Coronary artery (tissue), 2 donors: ENCODE data around the gene ZCCHC2.

Experiments used
- DNase-seq: peaks from one replicate; pipeline ENCODE4 v3.0.0-alpha.2; 2017; ENCODE audit warnings: low spot score
- H3K27ac ChIP-seq, 2 donors: fragments of 200-600 bp; sonication (generic); one replicate each; pipeline ENCODE4 v1.5.1; 2016 to 2019
- H3K4me3 ChIP-seq: fragments of 200-600 bp; sonication (generic); 2 replicates; pipeline ENCODE4 v1.5.1; 2016; ENCODE audit warnings: mild to moderate bottlenecking, moderate library complexity
- TF ChIP-seq, protein P1 (sequence below): fragments of 200-600 bp; sonication (generic); IDR thresholded peaks from one replicate; pipeline ENCODE4 v1.5.1; 2019; ENCODE audit warnings: antibody characterized with exemption

ZCCHC2 gene

DNA sequence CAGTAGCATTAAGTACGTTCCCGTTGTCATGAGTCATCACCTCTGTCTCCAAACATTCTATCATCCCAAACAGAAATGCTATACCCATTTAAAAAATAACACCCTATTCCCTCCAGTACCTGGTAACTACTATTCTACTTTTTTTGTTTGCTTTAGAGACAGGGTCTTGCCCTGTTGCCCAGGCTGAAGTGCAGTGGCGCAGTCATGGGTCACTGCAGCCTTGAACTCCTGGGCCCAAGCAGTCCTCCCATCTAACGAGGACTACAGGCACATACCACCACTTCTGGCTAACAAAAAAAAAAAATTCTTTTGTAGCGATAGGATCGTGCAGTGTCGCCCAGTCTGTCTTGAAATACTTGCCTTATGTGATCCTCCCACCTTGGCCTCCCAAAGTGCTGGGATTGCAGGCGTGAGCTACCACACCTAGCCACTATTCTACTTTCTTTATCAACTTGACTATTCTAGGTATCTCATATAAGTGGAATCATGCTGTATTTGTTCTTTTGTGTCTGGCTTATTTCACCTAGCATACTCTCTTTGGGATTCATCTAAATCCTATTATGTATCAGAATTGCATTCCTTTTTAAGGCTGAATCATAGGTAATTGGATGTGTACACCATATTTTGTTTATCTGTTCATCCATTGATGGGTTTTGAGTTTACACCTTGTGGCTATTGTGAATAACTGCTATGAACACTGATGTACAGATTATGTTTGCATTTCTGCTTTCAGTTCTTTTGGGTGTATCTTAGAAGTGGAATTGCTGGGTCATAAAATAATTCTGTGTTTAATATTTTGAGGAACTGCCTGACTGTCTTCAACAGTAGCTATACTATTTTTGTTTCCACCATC, 14.4 kb downstream of the ZCCHC2 start:
- DNase-seq: no peak
- TF ChIP-seq, protein P1, sequence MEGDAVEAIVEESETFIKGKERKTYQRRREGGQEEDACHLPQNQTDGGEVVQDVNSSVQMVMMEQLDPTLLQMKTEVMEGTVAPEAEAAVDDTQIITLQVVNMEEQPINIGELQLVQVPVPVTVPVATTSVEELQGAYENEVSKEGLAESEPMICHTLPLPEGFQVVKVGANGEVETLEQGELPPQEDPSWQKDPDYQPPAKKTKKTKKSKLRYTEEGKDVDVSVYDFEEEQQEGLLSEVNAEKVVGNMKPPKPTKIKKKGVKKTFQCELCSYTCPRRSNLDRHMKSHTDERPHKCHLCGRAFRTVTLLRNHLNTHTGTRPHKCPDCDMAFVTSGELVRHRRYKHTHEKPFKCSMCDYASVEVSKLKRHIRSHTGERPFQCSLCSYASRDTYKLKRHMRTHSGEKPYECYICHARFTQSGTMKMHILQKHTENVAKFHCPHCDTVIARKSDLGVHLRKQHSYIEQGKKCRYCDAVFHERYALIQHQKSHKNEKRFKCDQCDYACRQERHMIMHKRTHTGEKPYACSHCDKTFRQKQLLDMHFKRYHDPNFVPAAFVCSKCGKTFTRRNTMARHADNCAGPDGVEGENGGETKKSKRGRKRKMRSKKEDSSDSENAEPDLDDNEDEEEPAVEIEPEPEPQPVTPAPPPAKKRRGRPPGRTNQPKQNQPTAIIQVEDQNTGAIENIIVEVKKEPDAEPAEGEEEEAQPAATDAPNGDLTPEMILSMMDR: no peak
- H3K27ac ChIP-seq: no peak overlapping the region

DNA sequence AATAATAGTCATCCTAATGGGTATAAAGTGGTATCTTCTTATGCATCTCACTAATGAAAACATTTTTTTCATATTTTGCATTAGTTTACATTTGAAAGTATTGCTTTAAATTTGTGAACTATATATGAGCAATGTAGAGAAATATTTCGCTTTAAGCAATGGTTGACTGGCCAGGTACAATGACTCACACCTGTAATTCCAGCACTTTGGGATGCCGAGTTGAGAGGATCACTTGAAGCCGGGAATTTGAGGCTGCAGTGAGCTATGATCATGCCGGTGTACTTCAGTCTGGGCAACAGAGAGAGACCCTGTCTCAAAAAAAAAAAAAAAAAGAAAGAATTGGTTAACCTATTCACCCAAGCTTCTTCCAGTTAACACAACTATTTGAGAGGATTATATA, 15.1 kb downstream of the ZCCHC2 start:
- no peak overlapping the region for H3K4me3 ChIP-seq
- no peak for DNase-seq
- no peak overlapping the region for H3K27ac ChIP-seq
- TF ChIP-seq, protein P1: no peak

More for the DNA sequence above, 14.4 kb downstream of the ZCCHC2 start:
- H3K4me3 ChIP-seq: no peak overlapping the region

DNA sequence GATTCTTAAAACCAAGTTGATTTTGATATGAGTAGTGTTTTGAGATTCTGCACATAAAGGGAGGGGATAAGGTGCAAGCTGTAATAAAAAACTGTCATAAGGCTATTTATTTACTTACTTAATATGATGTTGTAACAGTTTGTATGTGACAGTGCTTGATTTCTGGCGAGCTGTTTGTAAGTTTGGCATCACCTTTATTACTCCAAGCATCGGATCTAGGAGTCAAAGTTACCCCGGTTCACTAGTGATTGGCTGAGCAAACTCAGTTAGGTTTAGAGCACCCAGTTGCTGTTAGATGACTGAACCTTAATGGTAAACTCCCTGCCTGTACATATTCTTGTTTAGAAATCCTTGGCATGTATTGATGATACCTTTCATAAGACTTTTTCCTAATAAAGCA, 16.1 kb downstream of the ZCCHC2 start:
- DNase-seq: no peak
- no peak overlapping the region for H3K4me3 ChIP-seq
- H3K27ac ChIP-seq: no peak overlapping the region
- TF ChIP-seq, protein P1: no peak

DNA sequence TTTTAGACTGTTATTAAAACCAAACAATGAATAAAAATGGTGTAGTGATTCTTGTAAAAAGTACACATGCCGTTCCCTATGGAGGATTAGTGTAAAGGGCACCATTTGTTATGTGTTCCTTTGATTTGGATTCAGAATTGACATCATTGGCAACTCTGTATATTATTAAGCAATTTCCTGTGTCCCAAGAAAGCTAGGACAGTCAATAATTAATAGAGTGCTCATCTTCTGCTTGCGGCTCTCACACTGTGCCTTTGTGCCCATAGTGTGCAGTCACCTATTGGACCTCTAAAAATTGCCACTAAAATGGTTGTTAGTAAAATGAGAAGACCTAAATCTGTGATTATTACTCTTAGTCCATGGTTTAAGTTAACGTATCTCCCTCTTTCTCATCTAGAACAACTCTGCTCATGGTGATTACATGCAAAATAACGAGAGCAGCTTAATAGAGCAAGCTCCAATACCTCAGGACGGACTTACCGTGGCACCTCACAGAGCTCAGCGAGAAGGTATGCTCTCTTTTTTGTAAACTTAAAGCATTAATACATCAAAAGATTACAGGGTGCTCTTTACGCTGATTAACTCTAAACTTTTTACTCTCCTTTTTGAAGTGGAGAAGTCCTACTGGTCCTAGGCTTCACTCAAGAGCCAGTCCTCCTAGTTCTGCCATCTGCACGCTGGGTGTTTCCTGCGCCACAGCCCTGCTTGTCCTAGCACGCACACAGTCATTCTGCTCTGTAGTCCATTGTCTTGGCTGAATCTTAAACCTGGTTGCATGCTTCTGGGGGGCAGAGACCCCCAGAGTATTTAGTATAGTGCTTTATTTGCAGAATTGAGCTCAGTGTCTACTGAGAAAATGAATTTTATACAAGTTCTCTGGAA, 16.7 kb downstream of the ZCCHC2 start:
- TF ChIP-seq, protein P1: no peak
- Histone ChIP-seq H3K27ac (no peak overlapping the region), H3K4me3 (no peak overlapping the region)
- DNase-seq: no peak

DNA sequence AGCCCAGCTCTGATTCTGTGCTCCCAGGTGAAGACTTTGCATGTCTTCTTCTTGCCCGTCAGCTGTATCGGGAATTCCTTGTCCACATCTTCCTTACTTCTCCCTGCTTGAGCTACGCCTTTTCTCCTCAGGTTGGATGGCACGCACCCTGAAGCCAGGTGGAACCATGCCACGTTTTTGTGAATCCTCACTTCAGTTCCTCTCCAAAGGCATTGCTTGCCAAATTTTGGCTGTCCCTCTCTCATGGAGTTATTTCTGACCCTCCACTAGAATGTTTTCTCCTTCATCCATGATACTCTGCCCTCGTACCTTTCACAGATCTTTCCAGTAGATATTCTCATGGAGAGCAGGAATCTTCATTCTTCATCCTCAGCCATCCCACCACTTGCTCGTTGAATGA, 20.2 kb downstream of the ZCCHC2 start:
- no peak overlapping the region for H3K4me3 ChIP-seq
- H3K27ac ChIP-seq: no peak overlapping the region
- no peak for DNase-seq
- TF ChIP-seq, protein P1: no peak

DNA sequence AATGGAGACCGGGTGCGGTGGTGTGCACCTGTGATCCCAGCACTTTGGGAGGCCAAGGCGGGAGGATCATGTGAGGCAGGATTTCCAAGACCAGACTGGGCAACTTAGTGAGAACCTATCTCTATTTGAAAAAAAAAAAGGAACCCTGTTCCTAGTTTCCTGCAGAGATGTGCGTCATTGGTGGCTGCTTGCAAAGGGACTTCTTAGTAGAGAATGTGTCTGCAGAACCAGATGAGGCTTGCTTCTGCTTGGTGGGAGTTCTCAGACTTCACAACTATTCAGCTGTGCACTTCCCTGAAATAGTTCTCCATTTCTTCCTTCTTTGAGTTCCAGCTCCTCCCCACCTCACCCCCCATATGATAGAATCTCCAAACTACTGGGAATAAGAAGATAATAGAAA, 22.3 kb downstream of the ZCCHC2 start:
- no peak overlapping the region for H3K27ac ChIP-seq
- DNase-seq: no peak
- TF ChIP-seq, protein P1: no peak
- H3K4me3 ChIP-seq: no peak overlapping the region
